Choroid plexus epithelial cell (primary cell): ENCODE measurements around the gene ATP6V0C.
"Not testable (repeated sequence)": the region's sequence is repeated elsewhere in the genome, so short reads cannot be mapped to it uniquely, and the experiment has no call there.

Experiments
- DNase-seq: peaks from one replicate; pipeline ENCODE4 v3.0.0-alpha.2; 2010; ENCODE audit warnings: low read depth
- H3K4me3 ChIP-seq: 2 replicates; pipeline ENCODE4 v1.5.1; 2011; ENCODE audit warnings: low read depth, mild to moderate bottlenecking, control low read depth, low read length, moderate library complexity
- CTCF ChIP-seq: conservative IDR thresholded peaks from 2 replicates; pipeline ENCODE4 v1.5.1; 2011; ENCODE audit warnings: low read depth, mild to moderate bottlenecking, control low read depth, inconsistent platforms, low read length, moderate library complexity

The ATP6V0C gene

GRCh38 chr16:2550283-2550878 lies 36.6 kb downstream of the ATP6V0C start:
- DNase-seq, H3K4me3 ChIP-seq: not testable (repeated sequence)

GRCh38 chr16:2551420-2551889 lies 37.7 kb downstream of the ATP6V0C start:
- peak; percentile 31 for TF ChIP-seq CTCF
- peak; percentile 58 for DNase-seq

GRCh38 chr16:2554709-2555425 lies 41.1 kb downstream of the ATP6V0C start:
- DNase-seq, H3K4me3 ChIP-seq: not testable (repeated sequence)

More at GRCh38 chr16:2551420-2551889, 37.7 kb downstream of the ATP6V0C start:
- H3K4me3 ChIP-seq = not testable (repeated sequence)

- not testable (repeated sequence) for DNase-seq
Observed at GRCh38 chr16:2557150-2557549, 43.4 kb downstream of the ATP6V0C start.

GRCh38 chr16:2560131-2560797 lies 46.5 kb downstream of the ATP6V0C start:
- H3K4me3 ChIP-seq, DNase-seq: not testable (repeated sequence)

More at GRCh38 chr16:2557150-2557549, 43.4 kb downstream of the ATP6V0C start:
- not testable (repeated sequence) for H3K4me3 ChIP-seq

GRCh38 chr16:2560798-2561133 lies 47.0 kb downstream of the ATP6V0C start:
- peak; percentile 27 for TF ChIP-seq CTCF
- not testable (repeated sequence) for DNase-seq, H3K4me3 ChIP-seq

GRCh38 chr16:2567506-2567905 lies 53.8 kb downstream of the ATP6V0C start:
- H3K4me3 ChIP-seq, DNase-seq: not testable (repeated sequence)

GRCh38 chr16:2568573-2568972 lies 54.8 kb downstream of the ATP6V0C start:
- H3K4me3 ChIP-seq, DNase-seq: not testable (repeated sequence)
